ENCODE measurements around the gene NT5DC3. TPM values are rescaled to one million over a fixed set of nuclear protein-coding genes. Genes with fewer than 3 reads are reported as not detected.
"Not testable (repeated sequence)": the region's sequence is repeated elsewhere in the genome, so short reads cannot be mapped to it uniquely, and the experiment has no call there.

The NT5DC3 gene
- total RNA-seq, 2 donors from 2014 or later: 36.0 to 62.4 TPM

- peaks cover 16% of the 10 kb centered on the region for H3K36me3 ChIP-seq
- no peak overlapping the region for H3K4me3 ChIP-seq
- DNase-seq (ENCODE audit: low spot score) (no peak), ATAC-seq (ENCODE audit: insufficient number of reproducible peaks, low FRiP score, low read depth) (no peak)
- H3K27ac ChIP-seq: no peak overlapping the region
- no peaks in the 10 kb centered on the region for H3K9me3 ChIP-seq
- no peak for TF ChIP-seq CTCF (IDR thresholded peaks at IDR 0.05)
- H3K4me1 ChIP-seq (ENCODE audit: control insufficient read depth in 1 of 2, low read depth in 2 of 2): peaks cover 16 to 51% of the 10 kb centered on the region in 2 donors
- H3K27me3 ChIP-seq (replicated peaks; ENCODE audit: insufficient read depth): no peaks in the 10 kb centered on the region
Observed at GRCh38 chr12:103813426-103813825, 27.6 kb downstream of the NT5DC3 start.

- H3K27ac ChIP-seq: no peak overlapping the region
- H3K4me1 ChIP-seq (ENCODE audit: control insufficient read depth in 1 of 2, low read depth in 2 of 2): peaks cover 22 to 58% of the 10 kb centered on the region in 2 donors
- no peak for ATAC-seq (ENCODE audit: insufficient number of reproducible peaks, low FRiP score, low read depth)
Observed at GRCh38 chr12:103812789-103813188, 28.2 kb downstream of the NT5DC3 start.

GRCh38 chr12:103811791-103812190, 29.2 kb downstream of the NT5DC3 start:
- no peak overlapping the region for H3K4me3 ChIP-seq
- DNase-seq (ENCODE audit: low spot score) (no peak), ATAC-seq (ENCODE audit: insufficient number of reproducible peaks, low FRiP score, low read depth) (no peak)
- H3K4me1 ChIP-seq (ENCODE audit: control insufficient read depth in 1 of 2, low read depth in 2 of 2): peaks cover 24 to 63% of the 10 kb centered on the region in 2 donors
- peaks cover 16% of the 10 kb centered on the region for H3K36me3 ChIP-seq
- TF ChIP-seq CTCF (IDR thresholded peaks at IDR 0.05): no peak
- H3K9me3 ChIP-seq: no peaks in the 10 kb centered on the region
- no peak overlapping the region for H3K27ac ChIP-seq
- no peaks in the 10 kb centered on the region for H3K27me3 ChIP-seq (replicated peaks; ENCODE audit: insufficient read depth)

More at GRCh38 chr12:103812789-103813188, 28.2 kb downstream of the NT5DC3 start:
- Histone ChIP-seq H3K36me3 (peaks cover 16% of the 10 kb centered on the region), H3K4me3 (no peak overlapping the region), H3K9me3 (no peaks in the 10 kb centered on the region), H3K27me3 (replicated peaks; ENCODE audit: insufficient read depth) (no peaks in the 10 kb centered on the region)
- TF ChIP-seq CTCF (IDR thresholded peaks at IDR 0.05): no peak
- DNase-seq (ENCODE audit: low spot score): no peak

- Histone ChIP-seq H3K36me3 (peaks cover 16% of the 10 kb centered on the region), H3K4me1 (ENCODE audit: control insufficient read depth in 1 of 2, low read depth in 2 of 2) (peaks cover 31 to 65% of the 10 kb centered on the region in 2 donors), H3K27me3 (replicated peaks; ENCODE audit: insufficient read depth) (no peaks in the 10 kb centered on the region), H3K27ac (no peak overlapping the region), H3K9me3 (no peaks in the 10 kb centered on the region), H3K4me3 (no peak overlapping the region)
- TF ChIP-seq CTCF (IDR thresholded peaks at IDR 0.05): no peak
- no peak for DNase-seq (ENCODE audit: low spot score)
- no peak for ATAC-seq (ENCODE audit: insufficient number of reproducible peaks, low FRiP score, low read depth)
Observed at GRCh38 chr12:103810111-103810510, 30.9 kb downstream of the NT5DC3 start.

- peaks cover 36 to 65% of the 10 kb centered on the region in 2 donors for H3K4me1 ChIP-seq (ENCODE audit: control insufficient read depth in 1 of 2, low read depth in 2 of 2)
- ATAC-seq (ENCODE audit: insufficient number of reproducible peaks, low FRiP score, low read depth); H3K4me3 ChIP-seq; H3K9me3 ChIP-seq; H3K27me3 ChIP-seq (replicated peaks; ENCODE audit: insufficient read depth); DNase-seq (ENCODE audit: low spot score): not testable (repeated sequence)
- peaks cover 16% of the 10 kb centered on the region for H3K36me3 ChIP-seq
- H3K27ac ChIP-seq: peak overlapping the region in 1 of 2 donors; percentile 69
Observed at GRCh38 chr12:103809639-103810038, 31.4 kb downstream of the NT5DC3 start.

GRCh38 chr12:103809154-103809553, 31.9 kb downstream of the NT5DC3 start:
- Histone ChIP-seq H3K4me1 (ENCODE audit: control insufficient read depth in 1 of 2, low read depth in 2 of 2) (peaks cover 38 to 64% of the 10 kb centered on the region in 2 donors), H3K36me3 (peaks cover 16% of the 10 kb centered on the region), H3K27ac (peak overlapping the region; percentile 23 to 69), H3K9me3 (no peaks in the 10 kb centered on the region), H3K27me3 (replicated peaks; ENCODE audit: insufficient read depth) (no peaks in the 10 kb centered on the region), H3K4me3 (no peak overlapping the region)
- ATAC-seq (ENCODE audit: insufficient number of reproducible peaks, low FRiP score, low read depth): no peak
- no peak for TF ChIP-seq CTCF (IDR thresholded peaks at IDR 0.05)
- no peak for DNase-seq (ENCODE audit: low spot score)
